NCI-H1930 (cell line): Measurements from ENCODE around the gene MYH7.
"Not testable (repeated sequence)": the region's sequence is repeated elsewhere in the genome, so short reads cannot be mapped to it uniquely, and the experiment has no call there.

Experiments used
- DNase-seq, 2 experiments: peaks; one replicate each; lab custom pipeline; 2025; lab: John Stamatoyannopoulos, UW

MYH7 gene

DNA sequence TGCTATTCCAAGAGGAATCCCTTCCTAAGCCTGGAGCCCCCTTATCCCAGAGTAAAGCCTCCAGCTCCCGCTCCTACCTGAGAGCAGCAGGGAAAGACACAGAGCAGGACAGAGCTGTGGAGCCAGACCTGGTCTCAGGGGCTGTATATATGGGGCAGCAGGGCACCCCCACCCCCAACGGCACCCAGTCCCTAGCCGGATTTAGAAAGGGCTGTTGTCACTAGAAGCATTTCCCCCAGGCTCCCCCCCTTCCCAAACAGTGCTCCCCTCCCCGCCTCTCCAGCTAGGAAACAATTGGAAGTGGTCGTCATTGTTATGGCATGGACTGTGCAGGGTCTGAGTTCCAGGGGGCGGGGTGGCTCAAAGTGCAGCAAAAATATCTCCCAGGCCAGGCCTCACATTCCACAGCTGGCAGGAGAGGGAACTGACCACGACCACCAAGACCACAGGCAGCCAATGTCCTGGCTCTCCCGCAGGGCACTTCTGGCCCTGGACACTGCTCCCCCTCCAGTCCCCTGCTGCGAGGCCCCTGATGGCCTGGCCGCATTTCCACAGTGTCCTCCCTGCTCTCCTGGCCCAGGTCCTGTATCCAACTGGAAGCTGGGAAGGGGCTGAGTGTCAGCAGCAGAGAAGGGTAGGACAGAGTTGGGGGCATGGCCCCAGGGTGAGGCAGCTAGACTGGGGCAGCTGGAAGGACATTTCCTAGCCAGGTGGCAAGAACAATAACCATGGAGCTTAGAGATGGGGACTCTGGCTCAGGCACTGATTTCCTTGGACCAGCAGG, at the start of gene MYH7:
MYH7 (minus strand) TSS at position 118 of the 784 bp plus-strand sequence. CDS start 1,928 bp downstream, outside the sequence.
- no peak for DNase-seq

DNA sequence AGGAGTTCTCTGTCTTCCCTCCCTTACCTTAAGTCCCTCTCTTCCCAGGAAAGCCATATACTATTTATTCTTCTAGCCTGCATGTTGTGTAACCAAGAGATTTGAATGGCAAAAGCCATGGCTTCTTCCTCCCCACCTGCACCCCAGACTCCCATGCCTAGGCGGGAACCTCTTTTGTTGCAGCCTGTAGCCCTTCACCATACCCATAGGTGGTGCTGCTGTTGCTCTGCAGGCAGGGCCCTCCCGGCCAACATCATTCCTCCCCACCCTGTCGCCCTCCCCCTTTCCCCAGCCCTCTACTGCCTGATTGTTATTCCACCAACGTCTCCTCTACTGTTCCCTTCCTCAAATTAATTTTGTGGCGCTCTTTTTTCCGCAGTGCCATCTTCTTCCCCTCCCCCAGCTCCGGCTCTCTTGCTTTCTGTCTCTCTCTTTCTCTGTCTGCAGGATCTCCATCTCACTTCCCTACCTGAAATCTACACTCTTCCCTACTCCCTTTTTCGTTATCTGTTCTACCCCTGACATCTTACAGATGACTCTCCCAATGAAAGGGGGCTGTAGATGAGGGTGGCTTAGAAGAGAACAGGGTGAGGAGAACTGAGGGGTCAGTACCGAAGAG, 47.9 kb upstream of the MYH7 start:
- DNase-seq: peak in 1 of 2 experiments; percentile 27

DNA sequence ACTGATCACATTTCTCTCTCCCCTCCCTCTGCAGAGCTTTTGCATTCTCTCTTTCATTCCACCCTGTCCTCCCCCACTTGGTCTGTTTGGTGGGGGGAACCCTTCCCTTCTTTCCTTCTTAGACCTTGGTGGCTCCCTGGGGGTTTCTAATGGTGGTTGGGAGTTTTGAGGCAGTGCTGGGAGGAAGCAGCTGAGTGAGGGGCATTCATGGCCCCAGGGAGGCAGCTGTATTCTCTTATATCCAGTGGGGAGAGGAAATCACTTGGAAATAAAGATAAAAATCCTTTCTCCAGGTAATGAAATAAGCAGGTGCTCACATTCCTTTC, 47.3 kb upstream of the MYH7 start:
- DNase-seq: no peak

DNA sequence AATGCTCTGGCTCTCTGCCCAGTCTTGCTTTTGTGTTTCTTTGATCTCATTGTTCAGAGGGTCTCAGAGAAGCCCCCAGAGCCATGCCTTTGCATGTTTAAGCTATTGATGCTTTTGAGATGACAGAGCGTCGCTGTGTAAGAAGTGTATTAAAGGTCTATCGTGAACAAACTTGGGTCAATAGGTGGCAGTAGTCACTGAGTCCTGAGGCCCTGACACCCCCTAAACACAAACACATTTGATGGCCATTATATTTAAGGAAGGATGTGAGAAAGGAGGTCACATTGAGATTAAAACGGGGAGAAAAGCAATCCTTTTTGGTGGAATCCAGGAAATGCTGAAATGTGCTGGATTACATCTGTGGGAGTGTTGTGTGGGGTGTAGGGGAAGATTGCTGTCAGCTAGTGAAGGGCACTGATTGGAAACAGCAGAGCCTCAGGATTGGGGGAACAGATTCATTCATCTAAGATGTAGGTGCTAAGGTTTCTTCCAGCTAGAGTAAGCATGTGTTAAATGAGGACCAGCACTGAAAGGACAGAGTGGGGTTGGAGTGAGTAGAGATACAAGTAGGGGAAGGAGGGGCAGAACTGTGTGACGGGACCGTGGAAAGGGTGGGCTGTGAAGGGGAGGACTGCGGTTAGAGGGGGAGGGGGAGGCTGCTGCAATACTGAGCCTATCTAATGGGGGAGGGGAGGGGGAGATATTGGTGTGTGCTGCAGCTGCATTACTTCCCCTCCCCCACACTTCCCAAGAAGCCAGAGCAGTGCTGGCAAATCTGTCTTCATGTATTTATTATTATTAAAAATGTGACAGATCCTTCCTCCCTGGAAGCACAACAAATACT, 46.7 kb upstream of the MYH7 start:
- no peak for DNase-seq

DNA sequence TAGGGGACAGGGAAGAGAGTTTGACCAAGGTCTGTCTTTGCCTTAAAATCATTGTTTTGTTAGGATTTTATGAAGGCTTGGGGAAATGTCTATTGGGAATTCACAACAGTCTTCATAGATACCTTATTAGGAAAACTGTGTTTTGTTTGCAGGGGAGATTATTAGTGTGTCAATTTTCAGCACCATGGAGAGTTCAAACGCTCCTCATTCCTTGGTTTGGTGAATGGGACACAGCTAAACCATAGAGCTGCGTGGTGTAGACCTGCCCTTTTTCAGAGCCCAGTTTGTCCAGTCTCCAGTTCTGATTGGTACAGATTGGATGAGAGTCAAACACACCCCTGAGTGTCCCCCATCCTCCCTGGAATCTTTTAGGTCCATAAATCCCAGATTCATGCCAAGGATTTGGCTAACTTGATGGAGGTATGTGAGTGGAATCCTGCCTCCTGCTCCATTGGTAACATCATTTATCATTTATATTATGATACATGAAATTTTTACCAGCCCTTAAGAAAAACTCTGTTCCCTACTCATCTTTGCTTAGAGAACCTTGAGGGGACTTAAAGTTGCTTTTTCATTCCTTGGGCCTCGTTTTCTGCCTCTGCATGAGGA, 46.0 kb upstream of the MYH7 start:
- no peak for DNase-seq

DNA sequence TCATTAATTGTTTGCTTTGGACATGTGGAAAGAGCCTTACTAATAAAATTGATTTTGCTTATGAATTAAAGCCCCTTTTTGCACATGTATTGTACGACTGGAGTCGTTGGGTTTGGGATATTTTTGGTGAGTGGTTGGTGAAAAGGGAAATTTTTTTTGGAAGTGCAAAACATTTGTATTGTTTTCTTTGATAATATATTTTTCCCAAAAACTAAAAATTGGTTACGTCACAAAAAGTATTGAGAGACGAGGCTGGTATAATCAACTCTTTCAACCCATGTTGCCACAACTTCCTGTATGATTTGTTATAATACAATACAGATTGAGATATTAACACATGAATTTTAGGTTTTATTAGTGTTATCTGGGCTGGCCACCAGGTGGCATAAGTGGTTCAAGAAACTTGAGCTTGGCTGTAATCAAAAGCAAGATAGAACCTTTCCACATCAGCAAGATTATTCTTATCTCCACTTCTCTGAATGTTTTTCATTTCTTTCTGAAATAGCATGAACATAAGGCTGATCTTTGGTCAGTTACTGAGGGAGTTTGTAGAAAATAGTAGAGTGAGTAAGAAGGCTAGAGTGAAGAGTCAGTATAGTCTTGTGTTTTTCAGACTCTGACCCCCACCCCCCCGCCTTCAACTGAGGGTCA, 42.8 kb upstream of the MYH7 start:
- DNase-seq: peak in 1 of 2 experiments; percentile 46

DNA sequence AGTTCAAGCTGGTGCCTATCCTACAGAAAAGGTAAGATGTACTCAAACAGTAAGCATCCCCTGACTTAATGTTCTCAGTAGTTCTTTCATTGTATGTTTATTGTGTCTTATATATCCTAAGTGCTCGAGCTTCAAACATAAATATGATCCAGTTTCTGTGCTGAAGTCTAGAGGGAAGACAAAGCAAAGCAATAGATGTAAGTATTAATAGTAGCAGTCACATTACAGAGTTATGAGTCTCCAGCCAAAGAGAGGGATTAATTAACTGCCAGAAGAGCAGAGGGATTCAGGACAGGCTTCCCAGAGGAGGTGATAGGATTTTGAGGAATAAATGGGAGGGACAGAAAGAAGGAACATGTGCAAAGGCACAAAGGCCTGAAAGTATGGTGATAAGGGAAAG, 35.5 kb upstream of the MYH7 start:
- DNase-seq: no peak

DNA sequence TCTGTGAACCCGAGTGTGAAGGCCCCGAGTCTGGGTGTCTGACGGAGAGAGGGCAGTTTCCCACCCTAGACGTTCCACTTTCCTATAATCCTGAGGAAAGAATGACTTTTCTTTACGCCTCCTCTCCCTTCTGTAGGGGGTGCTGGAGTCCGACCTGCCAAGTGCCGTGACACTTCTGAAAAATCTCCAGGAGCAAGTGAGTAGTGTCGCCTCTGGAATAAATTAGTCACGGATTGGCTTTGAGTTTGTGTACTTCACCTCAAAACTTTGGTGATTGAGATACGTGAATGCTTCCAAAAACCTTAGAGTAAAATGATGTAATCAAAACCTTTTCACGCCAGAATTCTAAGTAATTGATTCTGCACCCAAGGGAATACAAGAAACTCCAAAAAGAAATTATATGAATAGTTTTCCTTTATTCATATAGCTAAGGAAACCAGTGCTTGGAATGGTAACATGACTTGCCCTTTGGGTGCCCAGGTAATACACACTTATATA, 34.5 kb upstream of the MYH7 start:
- no peak for DNase-seq

DNA sequence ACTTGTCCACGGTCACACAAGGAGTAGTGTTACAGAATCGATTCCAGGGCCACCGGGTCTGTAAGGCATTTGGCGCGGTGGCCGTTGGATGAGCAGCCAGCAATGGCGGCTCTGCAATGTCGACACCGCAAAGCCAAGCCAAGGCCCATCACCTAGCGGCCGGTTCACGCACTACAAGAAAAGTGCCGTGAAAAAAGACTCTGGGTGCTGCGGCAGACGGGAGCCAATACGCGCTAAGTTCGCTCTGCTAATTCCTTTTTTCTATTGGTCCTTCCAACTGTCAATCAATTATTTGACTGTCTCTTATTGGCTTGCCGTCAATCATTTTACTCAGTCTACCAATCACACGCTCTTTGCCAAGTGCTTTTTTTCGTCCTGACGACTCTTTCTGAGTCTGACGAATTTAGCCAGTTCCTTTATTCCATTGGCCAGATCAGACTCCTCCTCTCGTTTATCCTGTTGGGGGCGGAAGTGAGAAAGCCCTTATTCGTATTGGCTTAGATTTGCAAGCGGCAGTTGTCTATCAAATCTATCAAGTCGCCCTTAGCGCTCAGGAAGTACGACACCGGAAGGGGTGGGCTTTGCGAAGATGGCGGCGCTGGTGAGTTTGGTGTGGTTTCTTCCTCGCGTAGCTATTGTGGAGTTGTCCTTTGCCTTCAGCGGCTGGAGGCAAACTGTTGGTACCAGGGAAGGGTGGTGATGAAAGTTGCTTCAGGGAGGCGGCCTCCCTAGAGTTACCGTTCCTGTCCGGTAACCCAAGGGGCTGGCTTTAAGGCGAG, 33.9 kb upstream of the MYH7 start, which contains the start of gene NGDN:
NGDN (plus strand) TSS at position 577 of the 779 bp plus-strand sequence; CDS start at position 590, 13 bp downstream.
- DNase-seq: peak; percentile 98 to 99

DNA sequence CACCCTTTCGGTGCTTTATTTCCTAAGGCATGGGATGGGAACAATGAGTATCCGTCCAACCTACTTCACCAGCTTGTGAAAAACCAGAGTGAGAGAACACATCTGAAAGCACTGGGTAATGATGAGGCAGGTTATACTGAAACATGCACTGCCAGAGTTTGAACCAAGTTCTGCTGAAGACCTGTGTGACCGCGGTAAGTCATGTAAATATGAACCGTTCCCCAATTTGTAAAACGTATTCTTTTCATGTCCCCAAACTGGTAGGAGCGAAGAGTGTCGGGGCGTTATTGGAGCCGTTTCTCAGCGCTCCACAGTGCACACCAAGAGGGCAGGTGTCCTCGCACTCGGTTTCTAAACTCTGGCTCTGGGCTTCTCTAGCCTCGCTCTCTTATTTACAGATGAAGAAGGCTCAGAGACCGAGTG, 33.3 kb upstream of the MYH7 start:
- DNase-seq: no peak

DNA sequence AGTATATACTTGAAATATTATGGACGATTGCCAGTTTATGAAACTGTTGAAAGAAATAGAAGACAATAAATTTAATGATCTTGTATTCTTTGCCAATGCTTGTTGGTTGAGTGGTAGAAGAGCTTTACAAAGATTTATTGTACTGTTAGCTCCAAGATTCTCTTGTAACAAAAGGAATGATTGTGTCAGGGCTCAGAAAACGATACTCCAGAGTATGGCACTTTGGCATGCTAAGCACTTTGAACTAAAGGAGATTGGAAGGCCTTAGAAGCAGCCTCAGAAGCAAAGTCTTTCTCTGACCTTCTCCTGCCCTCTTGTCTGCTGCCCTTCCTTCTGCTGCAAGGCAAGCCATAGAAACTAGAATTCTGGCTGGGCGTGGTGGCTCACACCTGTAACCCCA, 29.8 kb upstream of the MYH7 start:
- DNase-seq: no peak

DNA sequence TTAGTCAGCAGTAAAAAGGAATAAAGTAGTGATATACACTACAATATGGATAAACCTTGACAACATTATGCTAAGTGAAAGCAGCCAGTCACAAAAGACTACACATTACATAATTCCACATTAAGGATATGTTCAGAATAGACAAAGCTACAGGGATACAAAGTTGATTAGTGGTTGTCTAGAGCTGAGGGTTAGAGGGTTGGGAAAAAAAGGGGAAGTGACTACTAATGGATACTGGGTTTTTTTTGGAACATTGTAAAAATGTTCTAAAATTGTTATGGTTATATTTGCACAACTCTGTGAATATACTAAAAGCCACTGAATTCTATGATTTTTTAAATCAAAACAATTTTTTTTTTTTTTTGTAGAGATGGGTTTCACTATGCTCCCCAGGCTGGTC, 29.2 kb upstream of the MYH7 start:
- DNase-seq: no peak

DNA sequence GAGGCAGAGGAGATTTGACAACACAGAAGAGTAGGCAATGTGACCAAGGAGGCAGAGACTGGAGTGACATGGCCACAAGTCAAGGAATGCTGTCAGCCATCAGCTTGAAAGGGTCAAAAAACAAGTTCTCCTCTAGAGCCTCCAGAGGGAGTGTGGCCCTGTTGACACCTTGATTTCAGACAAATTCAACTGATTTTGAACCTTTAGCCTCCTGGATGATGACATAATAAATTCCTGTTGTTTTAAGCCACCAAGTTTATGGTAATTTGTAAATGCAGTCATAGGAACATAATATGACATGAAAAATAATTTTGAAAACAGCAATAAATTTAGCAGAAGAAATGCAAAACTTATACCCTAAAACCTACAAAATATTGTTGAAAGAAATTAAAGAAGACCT, 25.5 kb upstream of the MYH7 start:
- no peak for DNase-seq

DNA sequence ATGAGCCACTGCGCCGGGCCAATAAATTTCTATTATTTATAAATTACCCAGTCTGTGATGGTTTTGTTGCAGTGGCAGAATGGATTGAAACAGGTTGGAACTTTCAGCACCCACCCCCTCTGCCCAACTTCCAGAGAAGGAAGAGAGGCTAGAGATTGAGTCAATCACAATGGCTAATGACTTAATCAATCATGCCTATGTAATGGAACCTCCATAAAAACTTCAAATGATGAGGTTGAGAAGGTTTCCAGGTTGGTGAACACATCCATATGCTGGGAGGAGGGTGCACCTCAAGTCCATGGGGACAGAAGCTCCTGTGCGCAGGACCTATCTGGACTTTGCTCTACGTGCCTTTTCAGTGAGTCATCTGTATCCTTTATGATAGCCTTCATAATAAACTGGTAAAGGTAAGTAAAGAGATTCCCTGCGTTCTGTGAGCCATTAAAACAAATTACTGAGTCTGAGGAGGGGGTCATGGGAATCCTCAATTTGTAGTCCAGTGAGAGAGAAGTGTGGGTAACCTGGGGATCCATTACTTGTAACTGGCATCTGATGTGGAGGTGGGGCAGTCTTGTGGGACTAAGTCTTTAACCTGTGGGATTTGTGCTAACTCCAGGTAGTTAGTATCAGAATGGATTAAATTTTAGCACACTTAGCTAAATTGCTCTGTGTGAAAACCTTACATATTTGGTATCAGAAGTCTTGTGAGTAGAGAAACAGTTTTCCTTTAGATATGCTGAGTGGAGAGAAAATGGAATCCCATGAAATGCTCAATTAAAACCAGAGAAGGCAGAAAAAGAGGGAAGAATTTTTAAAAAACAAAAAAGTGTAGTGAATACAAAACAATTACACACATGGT, 22.4 kb upstream of the MYH7 start:
- DNase-seq: no peak

DNA sequence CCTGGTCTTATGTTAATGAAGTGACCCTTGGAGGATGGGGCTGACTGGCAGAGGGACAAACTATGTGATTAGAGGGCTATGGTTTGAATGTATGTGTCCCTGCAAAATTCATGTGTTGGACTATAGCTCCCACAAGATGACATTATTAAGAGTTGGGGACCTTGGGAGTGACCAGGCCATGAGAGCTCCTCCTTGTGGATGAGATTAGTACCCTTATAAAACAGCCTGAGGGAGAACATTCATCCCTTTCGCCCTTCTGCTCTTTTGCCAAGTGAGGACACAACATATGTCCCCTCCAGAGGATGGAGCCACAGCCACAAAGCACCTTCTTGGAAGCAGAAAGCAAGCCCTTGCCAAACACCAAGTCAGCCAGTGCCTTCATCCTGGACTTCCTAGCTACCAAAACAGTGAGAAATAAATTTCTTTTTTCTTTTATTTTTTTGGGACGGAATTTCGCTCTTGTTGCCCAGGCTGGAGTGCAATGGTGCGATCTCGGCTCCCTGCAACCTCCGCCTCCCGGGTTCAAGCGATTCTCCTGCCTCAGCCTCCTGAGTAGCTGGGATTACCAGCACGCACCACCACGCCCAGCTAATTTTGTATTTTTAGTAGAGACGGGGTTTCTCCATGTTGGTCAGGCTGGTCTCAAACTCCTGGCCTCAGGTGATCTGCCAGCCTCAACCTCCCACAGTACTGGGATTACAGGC, 21.6 kb upstream of the MYH7 start:
- not testable (repeated sequence) for DNase-seq

DNA sequence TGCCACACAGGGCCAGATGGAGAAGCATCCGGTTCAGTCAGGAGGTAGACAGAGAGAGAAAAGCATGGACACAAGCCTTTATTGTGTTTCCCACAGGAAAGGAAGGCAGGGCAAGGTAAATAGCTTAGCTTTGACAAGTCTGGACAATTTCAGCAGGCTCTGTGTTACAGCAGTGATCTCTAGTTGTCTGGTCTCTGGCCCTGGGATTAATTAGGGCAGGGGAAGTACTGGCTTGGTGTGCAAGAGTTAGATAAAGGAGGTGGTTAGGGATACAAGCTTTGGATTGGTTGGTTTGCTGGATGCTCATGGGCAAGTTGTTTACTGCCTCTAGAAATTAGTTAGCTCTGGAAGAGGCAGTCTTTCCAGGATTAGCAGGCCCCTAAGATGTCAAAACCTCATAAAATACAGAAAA, 19.0 kb upstream of the MYH7 start:
- no peak for DNase-seq

DNA sequence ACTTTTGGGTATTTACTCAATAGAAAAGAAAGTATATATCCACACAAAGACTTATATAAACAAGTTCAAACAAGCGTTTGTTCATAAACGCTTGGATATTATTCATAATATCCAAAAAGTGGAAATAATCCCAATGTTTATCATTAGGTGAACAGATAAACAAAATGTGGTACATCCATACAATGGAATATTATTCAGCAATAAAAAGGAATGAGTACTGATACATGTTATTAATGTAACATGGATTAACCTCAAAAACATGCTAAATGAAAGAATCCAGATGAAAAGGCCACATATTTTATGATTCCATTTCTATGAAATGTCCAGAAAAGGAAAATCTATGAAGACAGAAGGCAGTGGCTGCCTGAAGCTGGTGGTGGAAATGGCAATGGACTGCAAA, 16.8 kb upstream of the MYH7 start:
- no peak for DNase-seq

DNA sequence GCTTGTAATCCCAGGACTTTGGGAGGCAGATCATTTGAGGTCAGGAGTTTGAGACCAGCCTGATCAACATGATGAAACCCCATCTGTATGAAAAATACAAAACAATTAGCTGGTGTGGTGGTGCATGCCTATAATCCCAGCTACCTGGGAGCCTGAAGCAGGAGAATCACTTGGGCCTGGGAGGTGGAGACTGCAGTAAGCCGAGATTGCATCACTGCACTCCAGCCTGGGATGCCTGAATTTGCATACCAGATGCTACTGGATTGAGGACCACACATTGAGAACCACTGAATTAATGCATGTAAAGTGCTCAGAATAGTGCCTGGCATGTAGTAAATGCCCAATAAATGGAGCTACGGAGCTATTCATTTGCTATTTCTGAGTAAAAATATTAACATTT, 14.9 kb upstream of the MYH7 start:
- no peak for DNase-seq

DNA sequence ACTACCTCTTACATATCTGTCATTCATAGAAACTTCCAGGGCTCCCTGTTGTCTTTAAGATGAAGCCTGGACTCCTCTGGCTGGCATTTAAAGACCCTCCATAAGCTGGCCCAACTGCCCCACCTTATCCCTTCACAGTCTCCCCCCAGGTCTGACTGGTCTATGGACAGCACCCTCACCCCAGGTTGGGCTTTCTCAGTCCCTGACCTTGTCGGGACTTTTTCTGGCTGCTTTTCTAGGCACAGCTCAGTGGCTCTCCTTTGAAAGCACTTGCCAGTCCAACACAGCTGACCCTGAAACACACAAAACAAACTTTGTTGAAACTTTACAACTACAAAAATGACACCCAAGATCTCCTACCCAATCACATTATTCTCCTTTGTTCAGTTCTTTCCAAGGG, 13.9 kb upstream of the MYH7 start:
- no peak for DNase-seq
